GM18499 (cell line): Measurements from ENCODE around the gene WDR45B.

ENCODE experiments used
- ATAC-seq: cut with Tn5 transposase; IDR thresholded peaks from one replicate; pipeline ENCODE4 v1.9.1; 2021; ENCODE audit warnings: moderate number of reproducible peaks; ENCODE audit not compliant: insufficient read depth, unreplicated experiment

The WDR45B gene

GRCh38 chr17:82602986-82603710 is 45.1 kb downstream of the WDR45B start:
- no peak for ATAC-seq

- ATAC-seq, result no peak
Measured at GRCh38 chr17:82602487-82602886, 45.8 kb downstream of the WDR45B start.

- ATAC-seq, result no peak
Measured at GRCh38 chr17:82601447-82602000, 46.7 kb downstream of the WDR45B start.

- no peak for ATAC-seq
Measured at GRCh38 chr17:82600731-82601446, 47.4 kb downstream of the WDR45B start.

GRCh38 chr17:82599674-82600661 is 48.3 kb downstream of the WDR45B start:
- no peak for ATAC-seq

GRCh38 chr17:82598256-82599119 is 49.8 kb downstream of the WDR45B start:
- ATAC-seq, result no peak

- no peak for ATAC-seq
Measured at GRCh38 chr17:82596837-82597672, 51.2 kb downstream of the WDR45B start.

- no peak for ATAC-seq
Measured at GRCh38 chr17:82596296-82596695, 51.9 kb downstream of the WDR45B start.

GRCh38 chr17:82595893-82596292 is 52.4 kb downstream of the WDR45B start:
- no peak for ATAC-seq

GRCh38 chr17:82594571-82594970 is 53.7 kb downstream of the WDR45B start:
- no peak for ATAC-seq

GRCh38 chr17:82593590-82594087 is 54.6 kb downstream of the WDR45B start:
- no peak for ATAC-seq

GRCh38 chr17:82592767-82593589 is 55.3 kb downstream of the WDR45B start:
- ATAC-seq, result no peak

- ATAC-seq, result no peak
Measured at GRCh38 chr17:82592289-82592766, 55.9 kb downstream of the WDR45B start.

GRCh38 chr17:82590881-82591539 is 57.2 kb downstream of the WDR45B start:
- ATAC-seq, result no peak

GRCh38 chr17:82590216-82590615 is 58.0 kb downstream of the WDR45B start:
- ATAC-seq, result no peak

GRCh38 chr17:82589851-82590180 is 58.4 kb downstream of the WDR45B start:
- ATAC-seq, result no peak
